HG02678 (cell line): Measurements from ENCODE around the gene NR4A1.
A peak's percentile ranks its signal among the peaks of the same experiment; 100 is the strongest.

Source experiments
- ATAC-seq: cut with Tn5 transposase; IDR thresholded peaks from one replicate; pipeline ENCODE4 v1.9.1; 2021; ENCODE audit warnings: mild to moderate bottlenecking, moderate library complexity; ENCODE audit not compliant: unreplicated experiment

NR4A1 gene

DNA sequence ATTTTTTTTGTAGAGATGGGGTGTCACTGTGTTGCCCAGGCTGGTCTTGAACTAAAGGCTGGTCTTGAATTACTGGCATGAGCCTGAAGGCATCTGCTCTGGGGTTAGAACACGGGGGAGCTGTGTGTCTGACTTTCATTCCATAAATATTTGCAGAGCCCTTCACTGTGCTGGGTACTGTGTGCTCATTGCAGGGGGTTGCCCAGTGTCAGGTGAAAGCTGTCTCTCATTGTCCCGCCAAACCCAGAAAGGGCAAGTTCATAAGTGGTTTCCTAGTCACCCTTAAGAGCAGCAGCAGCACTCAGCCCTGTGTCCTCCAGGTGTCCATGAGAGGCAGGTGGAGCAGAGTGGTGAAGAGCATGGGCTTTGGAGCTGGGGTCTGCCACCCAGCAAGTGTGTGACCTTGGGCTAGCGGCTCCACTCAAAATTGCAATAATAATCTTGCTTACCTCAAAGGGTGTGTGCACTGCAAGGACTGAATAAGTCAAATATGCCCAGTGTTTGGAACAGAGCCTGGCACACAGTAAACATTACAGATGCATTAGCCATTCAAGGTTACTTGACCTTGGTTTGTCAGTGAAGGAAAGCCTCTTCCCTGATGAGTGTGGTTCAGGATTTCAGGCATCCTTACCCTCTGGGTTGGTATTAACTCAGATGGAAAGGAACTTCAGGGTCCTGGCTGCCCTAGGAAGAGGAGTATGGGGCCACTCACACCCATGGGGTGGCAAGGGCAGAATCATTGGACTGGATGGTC, 23.9 kb downstream of the NR4A1 start:
- no peak for ATAC-seq

DNA sequence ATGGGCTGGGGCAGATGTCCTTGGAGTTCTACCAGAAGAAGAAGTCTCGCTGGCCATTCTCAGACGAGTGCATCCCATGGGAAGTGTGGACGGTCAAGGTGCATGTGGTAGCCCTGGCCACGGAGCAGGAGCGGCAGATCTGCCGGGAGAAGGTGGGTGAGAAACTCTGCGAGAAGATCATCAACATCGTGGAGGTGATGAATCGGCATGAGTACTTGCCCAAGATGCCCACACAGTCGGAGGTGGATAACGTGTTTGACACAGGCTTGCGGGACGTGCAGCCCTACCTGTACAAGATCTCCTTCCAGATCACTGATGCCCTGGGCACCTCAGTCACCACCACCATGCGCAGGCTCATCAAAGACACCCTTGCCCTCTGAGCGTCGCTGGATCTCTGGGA, 25.6 kb downstream of the NR4A1 start:
- ATAC-seq: no peak

DNA sequence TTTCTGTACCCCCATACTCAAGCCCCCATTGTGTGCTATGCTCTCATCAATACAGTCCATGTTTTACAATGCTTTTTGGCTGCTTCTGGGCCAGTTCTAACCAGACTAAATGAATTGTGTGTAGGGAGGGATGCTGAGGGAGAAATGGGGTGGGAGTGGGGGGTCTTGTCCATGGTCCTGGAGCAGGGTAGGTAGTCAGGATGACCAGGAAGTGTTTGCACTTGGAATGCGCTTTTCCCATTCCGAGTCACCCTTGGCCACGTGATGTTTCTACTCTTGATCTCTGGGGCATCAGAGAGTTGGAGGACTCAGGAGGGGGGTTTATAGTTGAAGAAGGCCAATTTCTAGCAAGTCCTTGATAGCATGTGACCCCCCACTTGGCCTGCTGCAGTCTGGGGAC, 27.0 kb downstream of the NR4A1 start:
- no peak for ATAC-seq

DNA sequence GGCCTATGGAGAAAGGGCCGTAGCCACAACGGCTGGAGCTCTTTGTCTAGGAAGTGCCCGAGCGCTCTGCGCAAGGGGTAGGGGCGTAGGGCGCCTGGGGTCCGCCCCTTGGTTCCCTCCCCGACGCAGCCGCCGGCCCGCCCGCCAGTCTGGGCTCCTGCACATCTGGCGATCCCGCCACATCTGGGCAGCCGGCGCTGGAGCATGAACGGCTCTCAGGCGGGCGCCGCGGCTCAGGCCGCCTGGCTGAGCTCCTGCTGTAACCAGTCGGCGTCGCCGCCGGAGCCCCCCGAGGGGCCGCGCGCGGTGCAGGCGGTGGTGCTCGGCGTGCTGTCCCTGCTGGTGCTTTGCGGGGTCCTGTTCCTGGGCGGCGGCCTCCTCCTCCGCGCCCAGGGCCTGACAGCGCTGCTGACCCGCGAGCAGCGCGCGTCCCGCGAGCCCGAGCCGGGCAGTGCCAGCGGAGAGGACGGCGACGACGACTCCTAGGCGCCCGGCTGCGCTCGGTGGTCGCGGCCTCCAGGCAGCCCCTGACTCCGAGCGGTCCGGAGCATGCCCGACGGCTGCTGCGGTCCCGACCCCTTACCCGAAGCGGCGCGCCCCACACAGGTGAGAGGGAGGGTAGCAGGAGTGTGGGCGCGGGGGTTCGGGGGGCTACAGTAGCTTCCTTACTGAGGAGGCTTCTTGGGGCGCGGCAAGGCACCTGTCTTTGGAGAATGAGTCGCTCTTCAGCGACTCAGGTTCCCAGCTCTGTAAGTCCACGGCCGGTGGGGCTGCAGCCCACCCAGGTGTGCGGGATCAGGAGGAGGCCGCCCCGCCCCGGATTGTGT, 28.5 kb downstream of the NR4A1 start, which contains the start of gene SMIM41:
Gene SMIM41 (plus strand): TSS at position 129 of the 827 bp plus-strand sequence. CDS start 76 bp downstream, at position 205.
- ATAC-seq: no peak

DNA sequence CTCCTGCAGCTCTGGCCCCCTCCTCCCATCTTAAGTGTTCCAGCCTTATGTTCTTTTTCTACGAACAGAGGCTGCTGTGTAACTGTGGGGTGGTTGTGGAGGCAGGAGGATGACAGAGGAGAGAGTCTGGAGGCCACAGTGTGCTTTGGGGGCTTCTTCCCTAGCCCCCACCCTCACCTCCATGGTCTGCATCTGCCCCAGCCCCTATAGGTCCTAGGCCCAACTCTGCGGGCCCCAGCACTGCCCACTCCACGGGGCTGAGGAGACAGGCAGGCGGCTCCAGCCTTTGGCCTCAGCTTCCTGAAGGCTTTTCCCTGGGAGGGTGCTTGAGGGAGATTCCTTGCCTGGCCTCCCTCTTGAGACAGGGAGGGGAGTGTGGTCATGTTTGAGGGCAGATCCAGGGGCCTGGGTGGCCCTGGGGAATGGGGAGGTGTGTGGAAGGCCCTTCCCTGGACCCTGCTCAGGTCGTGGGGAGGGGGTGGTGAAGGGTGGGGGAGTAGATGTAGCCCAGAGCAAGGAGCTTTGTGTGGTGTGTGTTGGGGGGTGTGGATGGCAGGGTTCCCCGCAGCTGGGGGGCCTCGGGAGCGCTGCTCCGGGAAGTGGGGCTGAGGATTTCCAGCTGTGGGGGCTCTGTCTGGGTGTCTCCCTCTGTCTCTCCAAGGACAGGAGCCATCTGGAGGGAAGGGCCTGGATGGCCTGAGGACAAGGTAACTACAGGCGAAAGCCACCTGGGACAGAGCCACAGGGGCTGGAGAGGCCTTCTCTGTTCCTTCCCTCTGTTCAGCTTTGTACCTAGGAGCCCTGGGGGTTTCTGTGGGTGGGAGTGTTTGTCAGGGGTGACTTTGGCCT, 29.4 kb downstream of the NR4A1 start:
- ATAC-seq: no peak

DNA sequence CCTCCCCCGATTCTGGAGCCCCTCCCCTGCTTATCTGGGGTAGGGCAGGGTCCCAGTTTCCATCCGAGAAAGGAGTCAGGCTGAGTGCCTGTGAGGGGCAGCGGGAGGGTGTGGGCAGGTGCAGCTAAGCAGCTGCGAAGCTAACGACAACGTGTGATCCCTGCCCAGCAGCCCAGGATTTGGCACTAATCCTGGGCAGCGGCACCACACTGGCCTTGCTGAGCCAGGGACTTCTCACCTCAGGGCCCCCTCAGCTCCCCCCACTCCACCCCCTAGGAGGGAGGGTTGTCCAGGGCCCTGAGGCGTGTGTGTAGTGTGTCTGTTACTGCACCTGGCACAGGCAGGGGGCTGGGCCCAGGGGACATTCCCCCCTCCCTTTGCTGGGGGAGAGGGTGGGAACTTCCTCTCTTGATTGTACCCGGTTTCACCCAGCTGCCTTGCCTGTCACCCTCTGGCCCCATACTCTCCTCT, 30.1 kb downstream of the NR4A1 start:
- ATAC-seq: peak; percentile 84

DNA sequence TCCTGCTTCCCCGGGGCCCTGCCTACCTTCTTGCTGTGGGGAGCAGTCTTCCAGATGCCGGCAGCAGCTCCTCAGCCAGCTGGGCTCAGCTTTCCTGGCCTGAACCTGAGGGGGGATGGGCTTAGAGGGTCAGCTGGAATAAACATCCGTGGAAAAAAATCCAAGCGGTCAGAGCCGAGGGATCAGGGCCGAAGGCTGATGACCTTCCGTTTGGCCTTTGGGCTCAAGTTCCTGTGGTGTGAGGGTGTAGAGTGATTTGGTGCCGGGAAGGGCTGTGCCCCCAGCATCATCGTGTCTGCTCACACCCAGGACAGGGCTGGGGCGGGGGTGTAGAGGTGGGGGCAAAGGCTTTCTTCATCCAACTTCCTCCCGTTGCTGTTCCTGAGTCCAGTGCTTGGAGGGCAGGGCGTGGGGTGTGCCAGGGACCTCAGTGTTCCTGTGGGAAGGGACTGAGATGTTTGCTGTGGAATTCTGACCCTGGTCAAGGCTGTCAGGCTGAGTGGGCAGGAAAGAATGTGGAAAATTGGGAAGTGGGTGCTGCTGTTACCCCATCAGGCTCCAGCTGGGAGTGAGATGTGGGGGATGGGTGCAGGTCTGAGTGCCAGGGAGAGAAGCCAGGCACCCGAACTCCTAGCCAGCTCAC, 30.9 kb downstream of the NR4A1 start:
- ATAC-seq: no peak

DNA sequence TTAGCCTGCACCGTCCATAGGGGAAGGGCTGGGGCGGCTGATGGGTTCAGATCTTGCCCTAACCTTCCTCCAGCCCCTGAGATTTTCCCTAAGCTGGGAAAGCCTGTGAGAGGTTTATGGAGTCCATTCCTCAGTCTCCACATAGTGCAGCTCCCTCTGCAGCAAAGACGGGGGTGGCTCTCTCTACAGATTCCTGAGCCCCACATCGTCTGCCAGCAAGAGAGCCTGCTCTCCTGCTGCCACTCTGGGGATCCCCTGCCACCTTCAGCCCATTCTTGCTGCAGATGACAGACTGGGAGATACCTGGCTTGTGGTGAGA, 31.4 kb downstream of the NR4A1 start:
- no peak for ATAC-seq

DNA sequence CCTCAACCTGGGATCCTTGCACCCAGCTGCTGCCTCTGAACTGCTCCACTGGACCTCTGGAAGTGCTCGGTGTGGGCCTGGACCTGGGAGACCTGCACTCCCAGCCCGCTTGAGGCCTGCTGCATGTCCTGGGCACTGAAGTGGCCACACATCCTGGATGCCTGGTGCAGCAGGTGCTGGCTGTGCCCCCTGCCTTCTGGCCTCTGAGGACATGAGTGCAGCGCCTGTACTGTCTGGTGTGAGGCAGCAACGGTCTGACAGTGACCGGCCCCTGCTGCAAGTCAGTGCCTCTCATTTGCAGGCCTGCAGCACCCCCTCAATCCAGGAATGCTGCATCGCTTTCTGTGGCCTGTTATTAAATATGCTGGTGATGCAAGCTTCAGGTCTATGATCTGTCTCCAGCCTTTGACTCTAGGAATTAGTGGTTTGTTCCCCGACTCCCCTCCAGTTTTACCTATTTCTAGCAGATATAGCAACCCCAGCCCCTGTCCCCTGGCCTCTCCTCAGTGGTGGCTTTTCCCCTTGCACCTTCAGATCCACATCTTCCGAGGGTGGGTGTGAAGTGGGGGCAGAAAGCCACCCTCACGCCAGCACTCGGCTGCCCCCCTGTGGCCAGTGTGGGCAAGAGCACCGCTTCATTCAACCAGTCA, 31.9 kb downstream of the NR4A1 start:
- no peak for ATAC-seq

DNA sequence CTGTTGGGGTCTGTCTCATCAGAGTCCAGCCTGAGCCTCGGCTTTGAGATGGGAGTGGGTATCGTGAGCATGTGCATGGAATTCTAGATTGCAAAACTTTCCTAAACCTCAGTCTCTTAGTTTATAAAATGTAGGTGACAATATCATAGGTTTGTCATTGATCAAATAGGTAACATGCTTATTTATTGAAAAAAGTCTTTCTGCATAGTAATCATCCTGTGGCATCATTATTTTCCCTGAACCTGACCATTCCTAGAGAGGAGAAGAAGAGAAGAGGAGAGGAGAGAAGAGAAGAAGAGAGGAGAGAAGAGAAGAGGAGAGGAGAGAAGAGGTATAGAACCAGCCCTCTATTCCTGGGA, 32.4 kb downstream of the NR4A1 start:
- no peak for ATAC-seq

DNA sequence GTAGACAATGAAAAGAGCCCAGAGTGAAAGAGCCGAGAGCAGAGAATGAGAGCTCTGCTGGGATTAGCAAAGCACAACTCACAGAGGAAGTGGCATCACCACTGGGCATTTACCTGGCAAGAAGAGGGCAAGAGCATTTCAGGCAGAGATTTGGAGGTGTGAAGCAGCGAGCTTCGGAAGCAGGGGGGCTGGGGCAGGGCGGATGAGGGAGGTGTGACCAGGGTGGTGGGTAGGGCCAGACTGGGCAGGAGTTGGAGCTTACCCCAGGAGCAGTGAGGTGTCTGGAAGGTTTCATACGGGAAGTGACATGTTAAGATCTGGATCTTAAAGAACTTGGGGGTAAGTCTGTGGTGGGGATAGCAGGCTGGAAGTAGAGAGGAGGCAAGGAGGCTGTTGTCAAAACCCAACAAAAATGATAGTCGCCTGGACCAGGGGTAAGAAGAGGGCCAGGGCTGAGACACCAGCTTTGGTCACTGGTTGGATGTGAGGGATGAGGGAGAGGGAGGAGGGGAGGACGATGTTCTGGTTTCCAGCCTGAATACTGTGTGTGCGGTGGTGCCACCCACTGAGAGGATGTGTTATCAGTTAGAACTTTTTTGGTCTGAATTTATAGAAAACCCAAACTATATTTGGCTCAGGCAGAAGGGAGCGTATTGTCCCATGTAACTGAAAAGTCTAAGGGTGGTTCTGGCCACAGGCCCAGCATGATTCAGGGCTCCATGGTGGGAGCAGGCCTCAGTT, 33.4 kb downstream of the NR4A1 start:
- no peak for ATAC-seq

DNA sequence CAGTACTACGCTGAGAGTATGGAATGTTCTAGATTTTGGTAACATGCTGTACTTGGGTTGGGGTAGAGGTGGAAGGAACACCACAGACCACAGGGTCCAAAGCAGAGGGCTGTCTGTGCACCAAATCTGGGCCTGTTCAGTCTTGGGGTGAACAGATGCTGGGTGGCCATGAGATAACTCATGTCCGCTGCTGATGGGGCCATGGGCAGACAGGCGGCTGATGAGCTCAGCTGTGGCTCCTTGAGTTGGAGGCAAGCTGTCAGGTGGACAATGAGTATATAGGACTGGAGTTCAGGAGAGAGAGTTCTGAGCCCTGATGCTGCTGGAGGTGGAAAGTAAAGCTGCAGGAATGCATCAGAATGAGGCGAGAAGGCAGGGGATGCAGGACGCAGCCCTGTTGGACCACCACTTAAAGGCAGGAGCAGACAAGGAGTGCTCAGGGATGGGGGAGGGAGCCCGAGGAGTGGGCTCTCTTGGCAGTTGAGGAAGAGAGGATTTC, 34.5 kb downstream of the NR4A1 start:
- ATAC-seq: no peak

DNA sequence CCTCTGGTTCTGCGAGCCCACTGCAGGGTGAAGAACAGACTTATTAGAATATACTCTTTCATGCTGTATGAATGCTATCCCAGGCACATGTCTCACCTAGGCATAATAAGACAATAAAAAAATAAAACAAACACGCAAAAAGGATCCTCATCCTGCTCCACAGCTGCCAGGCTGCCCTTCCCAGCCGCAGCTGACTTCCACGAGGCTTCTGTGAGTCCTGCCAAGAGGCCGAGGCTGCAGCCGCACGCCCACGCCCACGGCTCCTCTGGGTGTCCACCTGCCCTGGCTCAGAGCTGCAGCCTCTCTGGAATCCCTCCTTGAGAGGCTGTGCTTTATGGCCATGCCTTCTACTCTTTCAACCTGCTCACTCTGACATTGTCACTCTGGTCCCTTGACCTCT, 35.1 kb downstream of the NR4A1 start:
- ATAC-seq: no peak

DNA sequence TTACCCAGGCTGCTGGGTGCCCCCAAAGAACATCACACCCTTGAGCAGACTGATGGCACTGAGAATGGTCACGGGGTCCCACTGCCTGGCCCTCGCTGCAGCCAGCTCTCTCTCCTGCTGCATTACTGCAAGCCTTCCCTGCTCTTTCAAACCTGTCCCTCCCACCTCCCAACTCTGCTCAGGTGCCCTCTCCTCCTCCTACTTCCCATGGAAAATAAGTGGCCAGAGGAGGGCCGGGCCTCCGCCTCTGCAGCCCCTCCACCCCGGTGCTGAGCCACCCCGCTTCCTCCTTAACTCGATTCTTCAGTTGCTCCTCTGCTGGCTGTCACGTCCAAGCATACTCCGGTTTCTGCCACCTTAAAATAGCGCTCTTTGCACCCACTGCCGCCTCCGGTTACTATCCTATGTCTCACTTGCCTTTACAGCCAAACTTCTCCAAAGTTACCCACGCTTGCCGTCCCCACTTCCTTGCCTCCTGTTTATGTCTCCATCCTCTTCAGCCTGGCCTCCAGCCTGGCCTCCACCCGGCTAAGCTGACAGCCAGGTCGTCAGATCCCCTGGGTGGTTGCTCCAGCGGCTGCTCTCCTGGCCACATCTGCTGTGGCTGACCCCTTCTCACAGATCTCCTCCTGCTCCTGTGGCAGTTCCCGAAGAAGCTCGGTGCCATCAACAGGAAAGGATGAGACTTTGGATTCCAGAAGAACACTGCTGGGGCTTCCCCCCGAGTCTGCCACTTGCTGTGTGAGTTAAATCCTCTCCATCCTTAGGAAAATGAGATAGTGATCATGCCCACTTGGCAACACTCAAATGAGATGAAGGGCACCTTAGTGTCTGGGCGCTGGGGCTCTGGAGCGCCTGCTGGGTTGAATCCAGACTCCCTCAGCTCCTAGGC, 35.9 kb downstream of the NR4A1 start:
- no peak for ATAC-seq

DNA sequence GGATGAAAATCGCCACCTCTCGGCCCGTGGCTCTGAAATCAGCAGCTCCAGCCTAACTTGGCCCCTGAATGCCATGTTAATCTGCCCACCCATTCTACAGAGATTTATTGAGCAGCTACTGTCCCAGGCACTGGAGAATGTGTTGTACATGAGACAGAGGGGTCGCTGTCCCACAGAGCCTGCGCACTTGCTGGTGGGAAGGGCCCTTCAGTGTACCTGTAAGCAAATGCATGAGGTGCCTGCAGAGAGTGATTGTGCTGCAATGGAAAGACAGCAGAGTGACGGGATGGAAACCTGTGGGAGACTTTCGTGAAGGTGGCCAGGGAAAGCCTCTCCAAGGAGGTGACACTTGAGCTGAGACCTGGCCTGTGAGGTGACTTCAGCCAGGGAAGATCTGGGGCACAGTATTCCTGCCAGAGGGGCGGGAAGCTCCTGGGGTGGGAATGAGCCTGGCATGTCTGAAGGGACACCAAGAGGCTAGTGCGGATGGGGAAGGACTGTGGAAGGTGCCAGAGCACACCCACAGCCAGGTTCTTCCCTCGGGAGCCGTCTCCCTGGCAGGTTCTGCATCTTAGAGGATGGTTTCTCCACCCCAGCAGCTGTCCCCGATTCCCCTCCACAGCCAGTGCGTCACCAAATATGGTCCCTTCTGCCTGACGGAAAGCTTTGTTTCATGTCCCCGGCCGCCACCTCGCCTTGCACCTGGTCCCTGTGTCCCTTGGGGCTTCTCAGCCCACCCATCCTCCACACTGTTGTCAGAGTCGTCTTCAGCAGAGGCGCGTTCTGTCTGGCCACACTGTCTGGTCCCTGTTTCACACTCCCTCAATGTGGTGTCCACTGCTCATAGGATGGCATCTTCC, 36.9 kb downstream of the NR4A1 start:
- peak; percentile 93 for ATAC-seq

DNA sequence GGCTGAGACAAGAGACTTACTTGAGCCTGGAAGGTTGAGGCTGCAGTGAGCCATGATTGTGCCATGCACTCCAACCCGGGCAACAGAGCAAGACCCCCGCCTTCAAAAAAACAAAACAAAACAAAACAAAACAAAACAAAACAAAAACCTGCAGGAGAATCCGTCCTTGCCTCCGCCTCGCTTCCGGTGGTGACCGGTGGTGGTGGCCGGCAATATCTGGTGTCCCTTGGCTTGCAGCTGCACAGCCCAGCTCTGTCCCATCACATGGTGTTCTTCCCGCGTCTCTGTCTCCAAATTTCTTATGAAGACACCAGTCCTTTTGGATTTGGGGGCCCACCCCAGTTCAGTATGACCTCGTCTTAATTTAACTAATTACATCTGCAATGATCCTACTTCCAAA, 38.2 kb downstream of the NR4A1 start:
- ATAC-seq: no peak

DNA sequence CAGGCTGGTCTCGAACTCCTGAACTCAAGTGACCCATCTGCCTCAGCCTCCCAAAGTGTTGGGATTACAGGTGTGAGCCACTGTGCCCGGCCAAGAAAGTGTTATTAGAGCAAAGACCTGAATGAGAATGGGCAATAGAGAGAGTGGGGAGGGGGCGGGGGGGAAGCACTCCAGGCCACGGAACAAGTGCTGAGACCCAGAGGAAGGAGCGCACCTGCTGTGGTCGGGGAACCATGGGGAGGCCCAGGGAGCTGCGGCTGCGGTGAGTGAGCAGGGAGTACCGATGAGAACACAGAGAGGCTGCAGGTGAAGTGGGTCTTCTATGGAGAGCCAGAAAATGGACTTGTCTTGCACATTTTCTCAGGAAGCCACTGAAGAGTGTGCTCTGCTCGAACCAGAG, 39.0 kb downstream of the NR4A1 start:
- no peak for ATAC-seq

DNA sequence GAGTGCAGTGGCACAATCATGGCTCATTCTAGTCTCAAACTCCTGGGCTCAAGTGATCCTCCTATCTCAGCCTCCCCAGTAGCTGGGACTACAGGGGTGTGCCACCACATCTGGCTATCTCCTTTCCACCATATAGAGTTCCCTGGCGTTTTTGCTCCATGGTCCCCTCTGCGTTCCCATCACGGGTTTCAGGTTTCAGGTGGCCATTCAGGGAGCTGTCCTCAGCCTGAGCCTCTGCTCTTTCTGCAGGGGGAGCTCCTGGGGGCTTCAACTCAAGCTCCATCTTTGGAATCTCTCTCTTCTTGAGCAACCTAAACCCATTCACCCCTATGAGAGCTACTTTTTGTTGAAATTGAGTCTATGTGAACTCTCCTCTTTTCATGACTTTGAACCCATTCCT, 39.8 kb downstream of the NR4A1 start:
- ATAC-seq: no peak
